ENCODE results near the gene PPP1R13L.

GRCh38 chr19:45358213-45358792 is 46.6 kb downstream of the PPP1R13L start:
- TF ChIP-seq ELF4 (IDR thresholded peaks at IDR 0.05) (no peak), HDGF (IDR thresholded peaks at IDR 0.05; ENCODE audit: borderline replicate concordance) (no peak), TARDBP (IDR thresholded peaks at IDR 0.05) (no peak), ZNF384 (IDR thresholded peaks at IDR 0.05) (no peak), SUZ12 (IDR thresholded peaks at IDR 0.05) (no peak), ARNT (IDR thresholded peaks at IDR 0.05) (no peak), L3MBTL2 (conservative IDR thresholded peaks at IDR 0.05) (no peak), FOXM1 (IDR thresholded peaks at IDR 0.05; ENCODE audit: borderline replicate concordance) (no peak), SP1 (IDR thresholded peaks at IDR 0.05) (no peak), NFRKB (IDR thresholded peaks at IDR 0.05) (no peak), BHLHE40 (IDR thresholded peaks at IDR 0.05; ENCODE audit: borderline replicate concordance) (no peak), LEF1 (IDR thresholded peaks at IDR 0.05; ENCODE audit: borderline replicate concordance) (no peak)
